Lung (tissue), 12 donors: Measurements from ENCODE around the gene DHX34. TPM values are rescaled to one million over a fixed set of nuclear protein-coding genes. Genes with fewer than 3 reads are reported as not detected.

Experiments
- ATAC-seq: fragments of 200-7000 bp; cut with Tn5 transposase; one replicate; pipeline ENCODE4 v1.9.1; 2020; ENCODE audit warnings: moderate number of reproducible peaks; ENCODE audit not compliant: insufficient read depth, low FRiP score
- DNase-seq, 3 donors: peaks; one replicate each; pipeline ENCODE4 v3.0.0-alpha.2; 2013 to 2017
- H3K27ac ChIP-seq, 2 donors: one replicate each; pipeline ENCODE4 v1.5.1; 2013; ENCODE audit warnings: mild to moderate bottlenecking in 2 of 2, moderate library complexity in 2 of 2, control low read depth in 1 of 2, inconsistent platforms in 1 of 2, low read depth in 1 of 2, low read length in 1 of 2
- H3K27me3 ChIP-seq, 3 donors: one replicate each; pipeline ENCODE4 v1.5.1; 2013; ENCODE audit warnings: low read length in 2 of 3; ENCODE audit not compliant: control insufficient read depth in 3 of 3, insufficient read depth in 3 of 3
- H3K36me3 ChIP-seq, 4 donors: one replicate each; pipeline ENCODE4 v1.5.1; 2013; ENCODE audit warnings: low read length in 4 of 4, mild to moderate bottlenecking in 1 of 4, moderate library complexity in 1 of 4; ENCODE audit not compliant: control insufficient read depth in 4 of 4, insufficient read depth in 4 of 4
- H3K4me1 ChIP-seq, 5 donors: one replicate each; pipeline ENCODE4 v1.5.1; 2013; ENCODE audit warnings: low read length in 5 of 5, mild to moderate bottlenecking in 2 of 5, moderate library complexity in 1 of 5; ENCODE audit not compliant: control insufficient read depth in 5 of 5, insufficient read depth in 5 of 5
- H3K4me3 ChIP-seq: one replicate; pipeline ENCODE4 v1.5.1; 2013; ENCODE audit warnings: mild to moderate bottlenecking, control low read depth, moderate library complexity
- H3K9ac ChIP-seq, 2 donors: one replicate each; pipeline ENCODE4 v1.5.1; 2013; ENCODE audit warnings: low read length in 2 of 2, control low read depth in 1 of 2; ENCODE audit not compliant: insufficient read depth in 1 of 2
- H3K9me3 ChIP-seq, 4 donors: one replicate each; pipeline ENCODE4 v1.5.1; 2013; ENCODE audit warnings: low read length in 3 of 4, mild to moderate bottlenecking in 1 of 4, moderate library complexity in 1 of 4; ENCODE audit not compliant: control insufficient read depth in 4 of 4, insufficient read depth in 3 of 4
- CTCF ChIP-seq: IDR thresholded peaks from 2 replicates; pipeline ENCODE4 v1.5.1; 2012; ENCODE audit warnings: mild to moderate bottlenecking; ENCODE audit errors: control extremely low read depth, extremely low read depth
- WGBS, 2 donors: extraction: QIAGEN DNeasy Blood & Tissue Kit; methylation state at CpG; one replicate each; pipeline ENCODE4 v1.1.7; 2013; 5-methylcytosine and 5-hydroxymethylcytosine counted together
- polyA plus RNA-seq, 2 donors: library from polyadenylated mRNA; stranded (reverse); fragments of 200-250 nt; gene quantifications; one replicate each; pipeline ENCODE4 v1.2.1, GENCODE V29; 2013
- total RNA-seq, 2 donors: library from RNA; depleted of rRNA in 1 of 2; stranded (reverse); fragments of >200 nt in 1 of 2; gene quantifications; one replicate each; pipeline ENCODE4 v1.2.1, GENCODE V29; 2014 to 2021
- donor health status: control.
- donor health status: control.
- donor health status: Bipolar disorder and iron deficiency.
- donor health status: healthy.
- donor health status: DM: yes; HTN: yes; CAD: no.

The DHX34 gene
- total and polyA plus RNA-seq, 4 donors = 13.5 to 24.2 (median 16.5) TPM

GRCh38 chr19:47305309-47305751 lies 43.8 kb upstream of the DHX34 start:
- Histone ChIP-seq H3K4me1 (no peaks in the 10 kb centered on the region), H3K9me3 (no peaks in the 10 kb centered on the region), H3K9ac (no peak overlapping the region), H3K4me3 (no peak overlapping the region), H3K27ac (no peak overlapping the region), H3K27me3 (peaks cover 0 to 3% (median 0%) of the 10 kb centered on the region in 3 donors), H3K36me3 (no peaks in the 10 kb centered on the region)
- WGBS, 2 donors = 6 to 8% methylated on average over 14 of the region's 14 CpGs
- peak; percentile 39 to 59 (median 44) for DNase-seq
- TF ChIP-seq CTCF = peak; percentile 85
- ATAC-seq = peak; percentile 73

- H3K4me3 ChIP-seq = no peak overlapping the region
Observed at GRCh38 chr19:47306303-47306702, 42.8 kb upstream of the DHX34 start.

GRCh38 chr19:47309038-47309437 lies 40.1 kb upstream of the DHX34 start:
- Histone ChIP-seq H3K4me1 (peaks cover 0 to 4% (median 0%) of the 10 kb centered on the region in 5 donors), H3K4me3 (no peak overlapping the region), H3K27me3 (peaks cover 0 to 3% (median 0%) of the 10 kb centered on the region in 3 donors), H3K9ac (no peak overlapping the region), H3K27ac (no peak overlapping the region), H3K36me3 (no peaks in the 10 kb centered on the region), H3K9me3 (peaks cover 0 to 1% (median 0%) of the 10 kb centered on the region in 4 donors)
- no peak for ATAC-seq
- TF ChIP-seq CTCF = no peak
- WGBS, 2 donors = 71 to 75% methylated on average over 8 of the region's 8 CpGs
- no peak for DNase-seq

More at GRCh38 chr19:47306303-47306702, 42.8 kb upstream of the DHX34 start:
- Histone ChIP-seq H3K27me3 (peaks cover 0 to 3% (median 0%) of the 10 kb centered on the region in 3 donors), H3K36me3 (no peaks in the 10 kb centered on the region), H3K9ac (no peak overlapping the region), H3K4me1 (peaks cover 0 to 4% (median 0%) of the 10 kb centered on the region in 5 donors), H3K27ac (no peak overlapping the region), H3K9me3 (peaks cover 0 to 1% (median 0%) of the 10 kb centered on the region in 4 donors)
- TF ChIP-seq CTCF = no peak
- no peak for ATAC-seq
- WGBS, 2 donors = 93 to 97% methylated on average over 3 of the region's 3 CpGs
- no peak for DNase-seq

- no peak within 1 kb of the TSS for H3K4me3 ChIP-seq
- 29 to 31% methylated on average over 12 of the region's 12 CpGs for WGBS, 2 donors
- peaks cover 0 to 1% (median 0%) of the 10 kb centered on the region in 4 donors for H3K9me3 ChIP-seq
- no peak within 1 kb of the TSS for H3K9ac ChIP-seq
- TF ChIP-seq CTCF = no peak
- DNase-seq (peak in 1 of 3 donors; percentile 6), ATAC-seq (peak; percentile 43)
- H3K27me3 ChIP-seq = peaks cover 0 to 3% (median 0%) of the 10 kb centered on the region in 3 donors
- H3K36me3 ChIP-seq = no peaks in the 10 kb centered on the region
- H3K4me1 ChIP-seq = peaks cover 0 to 4% (median 0%) of the 10 kb centered on the region in 5 donors
- peak within 1 kb of the TSS in 1 of 2 donors; percentile 53 for H3K27ac ChIP-seq
Observed at GRCh38 chr19:47309608-47310007, 39.5 kb upstream of the DHX34 start, which contains the start of gene C5AR1. Gene C5AR1, plus strand, starts transcription at chr19:47309861. Its CDS starts 35 bp downstream, at chr19:47309896.
